ENCODE measurements around the gene DAZAP1.
"Not testable (repeated sequence)": the region's sequence is repeated elsewhere in the genome, so short reads cannot be mapped to it uniquely, and the experiment has no call there.

Gene DAZAP1

DNA sequence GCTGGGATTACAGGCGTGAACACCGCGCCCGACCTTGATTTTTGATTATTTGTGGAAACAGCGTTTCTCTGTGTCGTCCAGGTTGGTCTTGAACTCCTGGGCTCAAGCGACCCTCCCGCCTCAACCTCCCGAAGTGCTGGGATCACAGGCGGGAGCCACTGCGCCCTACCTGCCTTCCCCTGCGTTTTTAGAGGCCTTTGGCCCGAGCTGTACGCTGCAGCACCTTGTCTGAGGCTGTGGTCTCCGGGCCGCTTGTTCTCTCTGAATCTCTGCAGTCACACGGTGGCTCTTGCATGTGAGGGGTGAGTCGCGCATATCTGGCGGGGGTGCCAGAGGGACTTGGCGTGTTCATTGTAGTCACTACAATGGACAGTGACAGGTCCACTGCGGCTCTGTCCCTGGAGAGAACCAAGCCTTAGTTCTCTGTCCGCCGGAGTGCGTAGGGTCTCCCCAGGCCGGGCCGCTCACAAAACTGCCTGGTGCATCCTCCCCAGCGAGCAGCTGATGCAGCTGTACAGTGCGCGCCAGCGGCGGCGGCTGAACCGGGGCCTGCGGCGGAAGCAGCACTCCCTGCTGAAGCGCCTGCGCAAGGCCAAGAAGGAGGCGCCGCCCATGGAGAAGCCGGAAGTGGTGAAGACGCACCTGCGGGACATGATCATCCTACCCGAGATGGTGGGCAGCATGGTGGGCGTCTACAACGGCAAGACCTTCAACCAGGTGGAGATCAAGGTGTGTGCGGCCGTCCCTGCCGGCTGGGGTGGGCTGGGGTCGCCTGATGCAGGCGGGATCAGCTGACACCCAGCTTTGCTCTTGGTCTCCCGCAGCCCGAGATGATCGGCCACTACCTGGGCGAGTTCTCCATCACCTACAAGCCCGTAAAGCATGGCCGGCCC, 32.4 kb downstream of the DAZAP1 start:
- peaks cover 13% of the 10 kb centered on the region for H3K4me1 Mint-ChIP-seq (ENCODE audit: low read depth)
- H3K4me3 Mint-ChIP-seq, result peak overlapping the region; percentile 99
- not testable (repeated sequence) for H3K9me3 Mint-ChIP-seq; DNase-seq (ENCODE audit: low spot score); H3K27me3 Mint-ChIP-seq (ENCODE audit: low read depth)
- H3K27ac Mint-ChIP-seq, result peak overlapping the region; percentile 84
- peaks cover 45% of the 10 kb centered on the region for H3K36me3 Mint-ChIP-seq (ENCODE audit: low read depth)

- Mint-ChIP-seq H3K9me3 (no peaks in the 10 kb centered on the region), H3K27me3 (ENCODE audit: low read depth) (no peaks in the 10 kb centered on the region), H3K36me3 (ENCODE audit: low read depth) (peaks cover 44% of the 10 kb centered on the region), H3K4me1 (ENCODE audit: low read depth) (peaks cover 13% of the 10 kb centered on the region), H3K27ac (peak overlapping the region; percentile 31), H3K4me3 (peak overlapping the region; percentile 99)
- DNase-seq (ENCODE audit: low spot score), result no peak
Observed at GRCh38 chr19:1440418-1440801, 33.0 kb downstream of the DAZAP1 start.

- Mint-ChIP-seq H3K9me3 (no peaks in the 10 kb centered on the region), H3K4me1 (ENCODE audit: low read depth) (peaks cover 13% of the 10 kb centered on the region), H3K36me3 (ENCODE audit: low read depth) (peaks cover 41% of the 10 kb centered on the region), H3K27me3 (ENCODE audit: low read depth) (no peaks in the 10 kb centered on the region), H3K27ac (peak overlapping the region; percentile 19), H3K4me3 (peak overlapping the region; percentile 99)
- DNase-seq (ENCODE audit: low spot score), result no peak
Observed at GRCh38 chr19:1441022-1441426, 33.6 kb downstream of the DAZAP1 start.

- Mint-ChIP-seq H3K4me3 (peak overlapping the region; percentile 42), H3K27ac (no peak overlapping the region), H3K36me3 (ENCODE audit: low read depth) (peaks cover 41% of the 10 kb centered on the region), H3K9me3 (no peaks in the 10 kb centered on the region), H3K4me1 (ENCODE audit: low read depth) (peaks cover 13% of the 10 kb centered on the region), H3K27me3 (ENCODE audit: low read depth) (peaks cover 3% of the 10 kb centered on the region)
- no peak for DNase-seq (ENCODE audit: low spot score)
Observed at GRCh38 chr19:1441677-1442438, 34.5 kb downstream of the DAZAP1 start.

DNA sequence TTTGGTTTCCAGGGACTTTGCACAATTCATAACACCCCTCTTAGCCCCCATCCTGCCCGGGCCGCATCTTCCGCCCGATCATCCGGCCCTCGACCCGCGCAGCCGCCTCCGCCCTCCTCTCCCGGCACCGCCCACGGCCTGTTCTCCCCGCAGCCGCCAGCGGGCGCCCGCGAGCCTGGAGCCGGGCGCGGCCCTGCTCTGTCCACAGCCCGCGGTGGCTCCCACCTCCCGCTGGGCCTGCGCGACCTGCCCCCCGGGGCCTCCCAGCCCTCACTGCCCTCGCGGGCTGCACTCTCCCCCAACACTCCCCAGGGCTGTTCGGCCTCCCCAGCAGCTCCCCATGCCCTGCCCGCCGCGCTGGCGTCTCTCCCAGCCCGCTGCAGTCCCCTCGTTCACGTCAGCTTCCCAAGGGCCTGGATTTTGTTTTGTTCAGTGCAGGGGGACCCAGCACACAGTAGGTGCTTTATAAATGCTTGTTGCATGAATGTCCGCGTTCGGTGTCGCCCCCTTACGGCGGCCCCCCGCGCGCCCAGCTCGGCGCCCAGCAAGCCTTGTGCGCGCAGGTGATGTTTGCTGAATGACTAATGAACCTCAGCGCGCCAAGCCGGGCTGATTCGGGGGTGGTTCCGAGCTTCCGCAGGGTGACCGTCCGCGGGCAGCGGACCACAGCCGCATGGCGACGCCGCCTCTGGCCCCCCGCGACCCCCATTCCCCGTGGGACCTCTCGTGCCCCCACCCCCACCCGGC, 38.0 kb downstream of the DAZAP1 start:
- peak; percentile 79 for DNase-seq (ENCODE audit: low spot score)
- peaks cover 25% of the 10 kb centered on the region for H3K27me3 Mint-ChIP-seq (ENCODE audit: low read depth)
- H3K9me3 Mint-ChIP-seq, result no peaks in the 10 kb centered on the region
- H3K4me1 Mint-ChIP-seq (ENCODE audit: low read depth), result peaks cover 6% of the 10 kb centered on the region
- peak overlapping the region; percentile 67 for H3K4me3 Mint-ChIP-seq
- no peak overlapping the region for H3K27ac Mint-ChIP-seq
- H3K36me3 Mint-ChIP-seq (ENCODE audit: low read depth), result peaks cover 24% of the 10 kb centered on the region

GRCh38 chr19:1445932-1446712, 38.7 kb downstream of the DAZAP1 start:
- Mint-ChIP-seq H3K27me3 (ENCODE audit: low read depth) (peaks cover 33% of the 10 kb centered on the region), H3K27ac (no peak overlapping the region), H3K36me3 (ENCODE audit: low read depth) (peaks cover 17% of the 10 kb centered on the region), H3K4me1 (ENCODE audit: low read depth) (peaks cover 4% of the 10 kb centered on the region), H3K9me3 (no peaks in the 10 kb centered on the region), H3K4me3 (no peak overlapping the region)
- DNase-seq (ENCODE audit: low spot score), result no peak

GRCh38 chr19:1446713-1447481, 39.5 kb downstream of the DAZAP1 start:
- H3K27me3 Mint-ChIP-seq (ENCODE audit: low read depth), result peaks cover 40% of the 10 kb centered on the region
- no peak overlapping the region for H3K4me3 Mint-ChIP-seq
- peaks cover 4% of the 10 kb centered on the region for H3K4me1 Mint-ChIP-seq (ENCODE audit: low read depth)
- no peak overlapping the region for H3K27ac Mint-ChIP-seq
- no peaks in the 10 kb centered on the region for H3K9me3 Mint-ChIP-seq
- H3K36me3 Mint-ChIP-seq (ENCODE audit: low read depth), result peaks cover 10% of the 10 kb centered on the region
- no peak for DNase-seq (ENCODE audit: low spot score)

GRCh38 chr19:1447504-1447903, 40.1 kb downstream of the DAZAP1 start:
- DNase-seq (ENCODE audit: low spot score), result no peak
- H3K27me3 Mint-ChIP-seq (ENCODE audit: low read depth), result peaks cover 44% of the 10 kb centered on the region
- H3K4me1 Mint-ChIP-seq (ENCODE audit: low read depth), result peaks cover 4% of the 10 kb centered on the region
- H3K36me3 Mint-ChIP-seq (ENCODE audit: low read depth), result peaks cover 4% of the 10 kb centered on the region
- no peak overlapping the region for H3K4me3 Mint-ChIP-seq
- H3K9me3 Mint-ChIP-seq, result no peaks in the 10 kb centered on the region
- no peak overlapping the region for H3K27ac Mint-ChIP-seq

DNA sequence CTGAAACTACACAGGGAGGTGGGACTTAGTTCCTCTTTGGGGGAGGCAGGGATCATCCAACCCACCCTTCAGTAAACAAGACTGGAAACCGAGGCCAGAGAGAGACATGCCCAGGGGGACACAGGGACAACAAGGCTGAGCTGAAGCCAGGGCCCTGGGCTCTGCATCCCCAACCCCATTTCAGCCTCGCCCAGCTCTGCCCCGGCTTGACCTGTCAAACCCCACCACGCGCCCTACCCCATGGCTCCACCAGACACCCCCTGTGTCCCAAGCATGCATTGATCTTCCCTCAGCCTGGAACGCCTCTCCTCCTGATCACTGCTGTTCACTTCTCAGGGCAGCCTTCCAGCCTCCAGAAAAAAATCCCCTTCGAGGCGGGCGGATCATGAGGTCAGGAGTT, 40.6 kb downstream of the DAZAP1 start:
- H3K36me3 Mint-ChIP-seq (ENCODE audit: low read depth), result no peaks in the 10 kb centered on the region
- H3K4me3 Mint-ChIP-seq, result no peak overlapping the region
- no peaks in the 10 kb centered on the region for H3K9me3 Mint-ChIP-seq
- H3K27me3 Mint-ChIP-seq (ENCODE audit: low read depth), result peaks cover 46% of the 10 kb centered on the region
- H3K27ac Mint-ChIP-seq, result no peak overlapping the region
- peaks cover 4% of the 10 kb centered on the region for H3K4me1 Mint-ChIP-seq (ENCODE audit: low read depth)
- DNase-seq (ENCODE audit: low spot score), result no peak

DNA sequence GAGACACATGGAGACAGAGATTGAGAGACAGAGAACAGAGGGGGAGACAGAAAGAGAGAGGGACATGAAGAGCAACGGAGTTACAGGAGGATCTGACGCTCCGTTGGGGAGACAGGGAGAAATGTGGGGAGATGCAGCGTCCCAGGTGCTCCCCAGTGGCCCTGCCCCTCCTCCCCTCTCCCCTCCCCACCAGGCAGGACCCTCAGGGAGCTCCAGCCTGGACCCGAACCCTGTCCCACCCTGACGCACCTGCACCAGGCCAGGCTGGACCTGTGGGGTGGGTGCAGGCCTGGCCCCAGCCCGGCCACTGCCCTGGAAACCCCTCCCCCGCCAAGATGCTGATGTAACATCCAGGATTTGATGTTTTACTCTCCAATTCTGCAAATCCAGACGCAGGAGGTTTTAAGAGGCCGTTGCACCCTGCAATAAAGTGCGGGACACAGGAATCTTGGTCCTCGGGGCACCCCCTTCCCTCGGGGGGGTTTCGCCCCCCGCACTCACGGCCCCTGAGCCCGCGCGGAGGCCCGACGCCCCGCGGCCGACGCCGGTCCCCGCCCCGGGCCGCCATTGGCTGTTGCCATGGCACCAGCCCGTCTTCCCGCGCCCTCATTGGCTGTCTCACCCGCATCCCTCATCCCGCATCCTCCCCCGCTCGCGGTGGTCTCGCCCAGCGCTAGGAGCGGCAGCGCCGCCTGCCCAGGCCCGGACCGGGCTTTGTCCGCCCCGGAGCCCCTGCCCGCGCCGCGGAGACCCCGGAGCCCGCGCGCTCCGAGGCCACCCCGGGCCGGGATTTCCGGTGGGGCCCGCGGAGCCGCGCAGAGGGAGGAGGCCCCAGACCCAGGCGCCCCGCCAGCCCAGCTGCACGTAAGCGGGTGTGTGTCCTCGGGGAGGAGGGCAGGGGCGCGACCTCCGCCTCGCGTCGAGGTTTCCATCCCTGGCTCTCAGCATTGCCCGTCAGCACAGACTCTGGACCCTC, 42.4 kb downstream of the DAZAP1 start, which contains the start of gene APC2:
TSS of gene APC2 (plus strand) at position 655 of the 976 bp plus-strand sequence. CDS start 2,881 bp downstream, outside the sequence.
- Mint-ChIP-seq H3K27ac (no peak within 1 kb of the TSS), H3K4me3 (peak within 1 kb of the TSS; percentile 29), H3K4me1 (ENCODE audit: low read depth) (peaks cover 4% of the 10 kb centered on the region), H3K27me3 (ENCODE audit: low read depth) (peaks cover 53% of the 10 kb centered on the region), H3K9me3 (no peaks in the 10 kb centered on the region), H3K36me3 (ENCODE audit: low read depth) (no peaks in the 10 kb centered on the region)
- no peak for DNase-seq (ENCODE audit: low spot score)

GRCh38 chr19:1450735-1451731, 43.6 kb downstream of the DAZAP1 start:
- Mint-ChIP-seq H3K4me3 (no peak overlapping the region), H3K36me3 (ENCODE audit: low read depth) (no peaks in the 10 kb centered on the region), H3K9me3 (no peaks in the 10 kb centered on the region), H3K27ac (no peak overlapping the region), H3K4me1 (ENCODE audit: low read depth) (peaks cover 10% of the 10 kb centered on the region), H3K27me3 (ENCODE audit: low read depth) (peaks cover 64% of the 10 kb centered on the region)
- no peak for DNase-seq (ENCODE audit: low spot score)
